OCI-LY7 (cell line): Measurements from ENCODE around the gene C20orf202. TPM values are rescaled to one million over a fixed set of nuclear protein-coding genes. Genes with fewer than 3 reads are reported as not detected.

ENCODE experiments used
- BruUV-seq: library from RNA; stranded (reverse); fragments of 400-500 nt; replicated peaks from 2 replicates; lab custom pipeline; 2021; lab: Mats Ljungman, UMichigan
- CTCF ChIA-PET: fragments of 300-600 bp; sonication (Branson Sonifier 250); formaldehyde crosslinking; loops from one replicate; lab custom pipeline; 2022; ENCODE audit warnings: antibody characterized with exemption; ENCODE audit not compliant: unreplicated experiment; lab: Charles Lee
- POLR2A ChIA-PET: fragments of 300-600 bp; sonication (Branson Sonifier 250); formaldehyde crosslinking; loops from one replicate; lab custom pipeline; 2022; ENCODE audit warnings: antibody characterized with exemption; lab: Charles Lee
- DNase-seq: peaks from one replicate; pipeline ENCODE4 v3.0.0-alpha.2; 2015; ENCODE audit warnings: low spot score
- H2AFZ ChIP-seq: fragments of 200-600 bp; sonication (generic), shearing (Covaris generic); 2 replicates; pipeline ENCODE4 v1.6.1; 2014; ENCODE audit warnings: mild to moderate bottlenecking, antibody characterized with exemption, low read length, moderate library complexity
- H3K27ac ChIP-seq: fragments of 200-600 bp; sonication (generic); 2 replicates; pipeline ENCODE4 v1.5.1; 2014; ENCODE audit warnings: mixed run types, low read depth, mild to moderate bottlenecking, moderate library complexity, low read length, inconsistent platforms; ENCODE audit not compliant: poor library complexity, severe bottlenecking
- H3K36me3 ChIP-seq: fragments of 200-600 bp; sonication (generic); 2 replicates; pipeline ENCODE4 v1.6.1; 2014; ENCODE audit warnings: mild to moderate bottlenecking, antibody characterized with exemption, low read length, moderate library complexity, mixed read lengths; ENCODE audit not compliant: insufficient read depth
- H3K4me1 ChIP-seq: fragments of 200-600 bp; sonication (generic); 2 replicates; pipeline ENCODE4 v1.5.1; 2014; ENCODE audit warnings: mild to moderate bottlenecking, low read length; ENCODE audit not compliant: insufficient read depth, poor library complexity, severe bottlenecking
- H3K4me2 ChIP-seq: fragments of 200-600 bp; sonication (generic); 2 replicates; pipeline ENCODE4 v1.6.1; 2014; ENCODE audit warnings: mild to moderate bottlenecking, low read length
- H3K4me3 ChIP-seq: fragments of 200-600 bp; sonication (generic); 2 replicates; pipeline ENCODE4 v1.5.1; 2014; ENCODE audit warnings: mild to moderate bottlenecking, low read depth, low read length; ENCODE audit not compliant: poor library complexity, severe bottlenecking
- H3K79me2 ChIP-seq: fragments of 200-600 bp; sonication (generic); 2 replicates; pipeline ENCODE4 v1.6.1; 2016; ENCODE audit warnings: low read depth, mild to moderate bottlenecking, low read length, moderate library complexity, mixed read lengths; ENCODE audit not compliant: insufficient read depth
- H3K9me2 ChIP-seq: fragments of 200-600 bp; sonication (generic); 2 replicates; pipeline ENCODE4 v1.6.1; 2016; ENCODE audit warnings: mild to moderate bottlenecking, low read length, mixed read lengths; ENCODE audit not compliant: insufficient read depth
- H3K9me3 ChIP-seq: fragments of 200-600 bp; sonication (generic); 2 replicates; pipeline ENCODE4 v1.6.1; 2014; ENCODE audit warnings: mild to moderate bottlenecking, mixed run types, low read length, mixed read lengths
- H4K20me1 ChIP-seq: fragments of 200-600 bp; sonication (generic); 2 replicates; pipeline ENCODE4 v1.6.1; 2014; ENCODE audit warnings: mild to moderate bottlenecking, antibody characterized with exemption, low read length, moderate library complexity, mixed read lengths; ENCODE audit not compliant: insufficient read depth
- CTCF ChIP-seq: fragments of 200-600 bp; sonication (generic); conservative IDR thresholded peaks from 2 replicates; pipeline ENCODE4 v1.5.1; 2014; ENCODE audit warnings: mild to moderate bottlenecking, antibody characterized with exemption, low read length, moderate library complexity, mixed read lengths
- EZH2phosphoT487 ChIP-seq: fragments of 200-600 bp; sonication (generic); IDR thresholded peaks from 2 replicates; pipeline ENCODE4 v1.6.1; 2018; ENCODE audit warnings: low read depth, borderline replicate concordance, mild to moderate bottlenecking, mixed run types, antibody characterized with exemption, low read length, moderate library complexity, mixed read lengths
- intact Hi-C: fragments of 100-400 bp; cut with micrococcal nuclease; formaldehyde crosslinking; loops from one replicate; pipeline ENCODE4 v1.10.0; 2022; ENCODE audit not compliant: unreplicated experiment
- total RNA-seq, 2 experiments: library from RNA; depleted of rRNA in 1 of 2; stranded (reverse); fragments of >200 nt in 1 of 2; shearing (Covaris generic) in 1 of 2; gene quantifications; 2 replicates each; pipeline ENCODE4 v1.2.3, GENCODE V29; 2014 to 2022

Gene C20orf202
- total RNA-seq, 2 experiments from 2014 or later, result not detected

DNA sequence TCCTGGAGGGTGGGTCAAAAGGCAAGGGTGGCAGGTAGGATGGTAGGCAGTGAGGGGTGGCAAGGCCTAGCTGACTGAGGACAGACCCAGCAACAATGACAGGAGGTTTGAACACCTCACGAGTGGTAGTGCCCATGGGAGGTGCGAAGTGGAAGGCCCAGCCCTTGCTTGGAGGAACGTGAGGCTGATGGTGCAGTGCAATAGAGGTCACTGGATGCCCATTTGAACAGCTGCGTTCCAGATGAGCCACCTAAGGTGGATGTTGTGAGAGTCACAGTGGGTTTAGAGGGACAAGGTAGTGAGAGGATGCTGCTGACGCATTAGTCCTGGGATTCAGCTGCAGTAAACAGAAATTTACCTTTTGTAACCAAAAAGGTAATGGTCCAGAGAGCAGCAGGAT is 34.0 kb upstream of the C20orf202 start:
- POLR2A ChIA-PET, result no interaction called here
- BruUV-seq, result no TSS peak

DNA sequence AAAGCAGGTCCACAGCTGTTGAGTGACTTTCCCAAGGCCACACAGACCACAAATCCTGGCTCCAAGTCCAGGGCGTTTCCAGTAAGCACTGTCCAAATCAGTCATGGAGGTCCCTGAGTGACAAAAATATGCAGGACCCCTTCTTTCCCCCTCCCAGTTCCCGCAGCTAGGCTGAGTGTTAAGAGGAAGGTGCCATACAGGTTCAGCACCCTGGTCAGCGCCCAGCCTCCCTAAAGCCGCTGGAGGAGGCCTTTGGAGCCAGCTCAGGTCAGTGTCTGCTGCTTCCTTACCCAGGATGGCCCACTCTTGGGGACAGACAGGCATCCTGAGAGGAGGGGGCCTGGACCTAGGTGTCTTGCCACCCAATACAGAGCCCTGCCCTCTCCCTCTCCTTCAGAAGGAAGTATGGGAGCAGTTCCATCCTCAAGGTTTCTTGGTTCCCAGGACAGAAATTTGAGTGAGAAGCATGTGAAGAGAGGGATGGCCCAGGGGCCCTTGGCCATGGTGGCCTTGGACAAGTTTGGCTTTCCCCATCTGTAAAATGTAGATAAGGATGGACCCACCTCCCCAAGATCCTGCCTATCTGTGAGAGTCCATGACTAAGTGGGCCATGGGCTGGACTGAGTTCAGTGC is 31.7 kb upstream of the C20orf202 start:
- POLR2A ChIA-PET, result interaction anchor here (0.7 kb wide), 1 partner anchor 308 kb away, joined by 3 read pairs; no protein-coding TSS in a partner anchor
- peak; percentile 10 for DNase-seq
- intact Hi-C loops, result no loop called here

More for the DNA sequence above, 34.0 kb upstream of the C20orf202 start:
- H4K20me1 ChIP-seq, result no peaks in the 10 kb centered on the region
- H3K27ac ChIP-seq, result no peak overlapping the region
- no peak for DNase-seq
- H3K79me2 ChIP-seq, result no peaks in the 10 kb centered on the region
- CTCF ChIA-PET, result no interaction called here
- no peak overlapping the region for H3K4me2 ChIP-seq
- H3K9me3 ChIP-seq, result no peaks in the 10 kb centered on the region
- TF ChIP-seq CTCF, result no peak
- TF ChIP-seq EZH2phosphoT487, result no peak
- peaks cover 65% of the 10 kb centered on the region for H3K36me3 ChIP-seq
- no peaks in the 10 kb centered on the region for H3K4me1 ChIP-seq
- H2AFZ ChIP-seq, result no peak overlapping the region
- H3K9me2 ChIP-seq, result no peaks in the 10 kb centered on the region
- no peak overlapping the region for H3K4me3 ChIP-seq
- intact Hi-C loops, result no loop called here

More for the DNA sequence above, 31.7 kb upstream of the C20orf202 start:
- no peaks in the 10 kb centered on the region for H3K4me1 ChIP-seq
- CTCF ChIA-PET, result no interaction called here
- TF ChIP-seq CTCF (no peak), EZH2phosphoT487 (no peak)
- no peak overlapping the region for H3K27ac ChIP-seq
- no peaks in the 10 kb centered on the region for H3K79me2 ChIP-seq
- H2AFZ ChIP-seq, result no peak overlapping the region
- H3K4me3 ChIP-seq, result no peak overlapping the region
- H3K9me2 ChIP-seq, result no peaks in the 10 kb centered on the region
- H4K20me1 ChIP-seq, result no peaks in the 10 kb centered on the region
- no TSS peak for BruUV-seq
- no peaks in the 10 kb centered on the region for H3K9me3 ChIP-seq
- peaks cover 41% of the 10 kb centered on the region for H3K36me3 ChIP-seq
- no peak overlapping the region for H3K4me2 ChIP-seq
